HepG2 (cell line): Measurements from ENCODE around the gene MYL2. TPM values are rescaled to one million over a fixed set of nuclear protein-coding genes. Genes with fewer than 3 reads are reported as not detected.

Experiments used
- ATAC-seq: fragments of 200-7000 bp; cut with Tn5 transposase; 3 replicates; pipeline ENCODE4 v1.9.1; 2020; ENCODE audit warnings: mild to moderate bottlenecking, moderate library complexity
- BruUV-seq: library from RNA; stranded (reverse); fragments of 400-500 nt; replicated peaks from 2 replicates; lab custom pipeline; 2021; lab: Mats Ljungman, UMichigan
- CTCF ChIA-PET: fragments of 300-600 bp; formaldehyde crosslinking; extraction: SDS; loops from one replicate; lab custom pipeline; 2021; ENCODE audit warnings: low total read pairs, inconsistent platforms, low intra/inter-chr PET ratio; lab: Yijun Ruan, JAX
- POLR2A ChIA-PET: fragments of 350-600 bp; sonication (Branson Sonifier 250); formaldehyde crosslinking; loops from one replicate; lab custom pipeline; 2020; ENCODE audit warnings: antibody characterized with exemption, inconsistent platforms; lab: Yijun Ruan, JAX
- DNase-seq: peaks from one replicate; pipeline ENCODE4 v3.0.0-alpha.2; 2015; ENCODE audit warnings: low spot score
- FAIRE-seq: peaks from 3 replicates; lab custom pipeline; 2011; peaks lifted over from hg19 to GRCh38; lab: Jason Lieb, UNC
- H2AFZ ChIP-seq: one replicate; pipeline ENCODE4 v1.6.1; 2011; ENCODE audit warnings: low read length, inconsistent platforms
- H3K27ac ChIP-seq: fragments of 300-600 bp; 3 replicates; pipeline ENCODE4 v1.8.0; 2011; ENCODE audit warnings: mixed run types, mild to moderate bottlenecking, mixed read lengths, low read length, inconsistent platforms; ENCODE audit not compliant: insufficient read depth; ENCODE audit errors: extremely low read length
- H3K27me3 ChIP-seq, 2 experiments: fragments of 200-600 bp in 1 of 2; 2 replicates in 1 of 2; 3 replicates in 1 of 2; pipeline versions ENCODE4 v1.6.0 to v1.8.0; 2011; ENCODE audit warnings: low read length in 2 of 2, mild to moderate bottlenecking in 2 of 2, moderate library complexity in 2 of 2, inconsistent platforms in 1 of 2; ENCODE audit not compliant: insufficient read depth in 2 of 2, control insufficient read depth in 1 of 2
- H3K36me3 ChIP-seq, 2 experiments: fragments of 200-600 bp in 1 of 2; replicated peaks in 1 of 2; 2 replicates in 1 of 2; 3 replicates in 1 of 2; pipeline versions ENCODE4 v1.5.1 to v1.8.0; 2011; ENCODE audit warnings: low read length in 2 of 2, inconsistent platforms in 1 of 2; ENCODE audit not compliant: insufficient read depth in 2 of 2, control insufficient read depth in 1 of 2
- H3K4me1 ChIP-seq: 2 replicates; pipeline ENCODE4 v1.5.1; 2012; ENCODE audit warnings: low read length, inconsistent platforms; ENCODE audit not compliant: insufficient read depth
- H3K4me2 ChIP-seq: 2 replicates; pipeline ENCODE4 v1.6.0; 2011; ENCODE audit warnings: low read depth, low read length, inconsistent platforms
- H3K4me3 ChIP-seq, 3 experiments: fragments of 200-600 bp in 1 of 3; sonication (generic), shearing (Covaris generic) in 1 of 3; replicated peaks in 1 of 3; 2 replicates each; pipeline ENCODE4 v1.5.1; 2011 to 2016; ENCODE audit warnings: low read length in 3 of 3, inconsistent platforms in 2 of 3, low read depth in 2 of 3, mild to moderate bottlenecking in 2 of 3, control low read depth in 1 of 3, mixed read lengths in 1 of 3; ENCODE audit not compliant: insufficient read depth in 1 of 3
- H3K79me2 ChIP-seq: one replicate; pipeline ENCODE4 v1.6.1; 2011; ENCODE audit warnings: low read length, inconsistent platforms; ENCODE audit not compliant: insufficient read depth
- H3K9ac ChIP-seq: 2 replicates; pipeline ENCODE4 v1.6.0; 2011; ENCODE audit warnings: mild to moderate bottlenecking, low read depth, low read length, inconsistent platforms; ENCODE audit not compliant: insufficient read depth
- H3K9me3 ChIP-seq: 2 replicates; pipeline ENCODE4 v1.5.1; 2012; ENCODE audit warnings: mild to moderate bottlenecking, low read length
- H4K20me1 ChIP-seq: 2 replicates; pipeline ENCODE4 v1.6.0; 2011; ENCODE audit warnings: inconsistent platforms, mild to moderate bottlenecking, low read length, moderate library complexity; ENCODE audit not compliant: insufficient read depth
- BRD4 ChIP-seq: sonication (generic); formaldehyde crosslinking; IDR thresholded peaks from 2 replicates; pipeline ENCODE4 v1.4.0; 2020; ENCODE audit warnings: missing genetic modification reagents
- CC2D1A ChIP-seq: sonication (generic); formaldehyde crosslinking; IDR thresholded peaks from 2 replicates; pipeline ENCODE4 v1.8.1; 2023; ENCODE audit warnings: mild to moderate bottlenecking, missing genetic modification reagents
- ERF ChIP-seq: IDR thresholded peaks from 2 replicates; pipeline ENCODE4 v1.6.1; 2018; ENCODE audit warnings: missing biosample characterization, missing genetic modification reagents
- KLF13 ChIP-seq: sonication (generic); formaldehyde crosslinking; IDR thresholded peaks from 2 replicates; pipeline ENCODE4 v1.4.0; 2020; ENCODE audit warnings: mild to moderate bottlenecking, missing genetic modification reagents
- TOPORS ChIP-seq: sonication (generic); formaldehyde crosslinking; IDR thresholded peaks from 2 replicates; pipeline ENCODE4 v1.8.0; 2023; ENCODE audit warnings: mild to moderate bottlenecking, missing genetic modification reagents
- ZFX ChIP-seq: sonication (generic); formaldehyde crosslinking; IDR thresholded peaks from 2 replicates; pipeline ENCODE4 v1.4.0; 2020; ENCODE audit warnings: mild to moderate bottlenecking, low read depth, missing genetic modification reagents, moderate library complexity
- ZNF569 ChIP-seq: sonication (generic); formaldehyde crosslinking; IDR thresholded peaks from 2 replicates; pipeline ENCODE4 v1.5.0; 2020; ENCODE audit warnings: mild to moderate bottlenecking, missing genetic modification reagents, moderate library complexity, borderline replicate concordance
- WGBS: methylation state at CpG from one replicate; pipeline ENCODE4 v1.1.6; 2017; ENCODE audit warnings: low lambda C conversion rate; 5-methylcytosine and 5-hydroxymethylcytosine counted together
- in situ Hi-C: cut with HindIII; loops from 2 replicates; pipeline ENCODE4 v1.10.0; 2017; ENCODE audit warnings: low pct_unique_long_range_greater_than_20kb; ENCODE audit not compliant: extremely low pct_ligation_motif_present
- intact Hi-C: fragments of 100-400 bp; cut with micrococcal nuclease; formaldehyde crosslinking; loops from one replicate; pipeline ENCODE4 v1.10.0; 2022; ENCODE audit not compliant: unreplicated experiment
- polyA plus RNA-seq, 8 experiments: library from polyadenylated mRNA; depleted of rRNA in 3 of 8; stranded (reverse) in 7 of 8; unstranded in 1 of 8; fragments of >200 nt; fragmentation: Illumina TruSeq in 4 of 8; extraction: Trizol in 4 of 8; gene quantifications; 2 replicates each; pipeline versions ENCODE4 v1.2.1 to v1.2.3, GENCODE V29; 2011 to 2016; ENCODE audit warnings: low read depth in 4 of 8, missing spikeins in 1 of 8, mixed read lengths in 1 of 8; ENCODE audit not compliant: insufficient read depth in 1 of 8
- total RNA-seq, 5 experiments: library from RNA; depleted of rRNA; stranded (reverse); fragments of >200 nt; fragmentation: Illumina TruSeq; extraction: Trizol; gene quantifications; 2 replicates each; pipeline ENCODE4 v1.2.3, GENCODE V29; 2016; ENCODE audit warnings: low read depth in 1 of 5
- TF ChIP-seq, protein P1 (sequence below): sonication (generic); formaldehyde crosslinking; IDR thresholded peaks from 2 replicates; pipeline ENCODE4 v1.4.0; 2020; ENCODE audit warnings: missing genetic modification reagents, borderline replicate concordance
- TF ChIP-seq, protein P2 (sequence below): sonication (generic); formaldehyde crosslinking; IDR thresholded peaks from 2 replicates; pipeline ENCODE4 v1.4.0; 2020; ENCODE audit warnings: low read depth, mild to moderate bottlenecking, missing genetic modification reagents

MYL2 gene
- total and polyA plus RNA-seq, 2 of the 13 experiments (the other 11 are each of a cell fraction or from before 2014, with no cell fraction given), result not detected

DNA sequence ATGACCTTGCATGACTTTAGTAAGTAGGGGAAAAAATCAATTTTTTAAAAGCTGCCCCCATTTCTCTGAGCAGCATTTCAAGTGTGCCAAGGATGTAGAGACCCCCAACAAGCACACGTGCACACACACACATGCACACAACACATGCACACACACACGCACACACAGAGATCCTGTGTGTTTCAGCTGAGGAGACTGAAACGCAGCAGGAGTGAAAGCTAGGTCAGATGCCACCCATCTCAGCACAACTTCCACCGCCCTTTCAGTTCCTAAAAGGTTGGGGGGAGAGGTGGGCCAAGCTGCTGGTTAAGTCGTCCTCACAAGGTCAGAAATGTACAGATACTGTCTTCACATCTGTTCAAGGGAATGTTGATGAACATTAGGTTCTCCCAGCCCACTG lies 13.9 kb downstream of the MYL2 start:
- CTCF ChIA-PET, result no interaction called here
- no peak for ATAC-seq
- no peak for FAIRE-seq

More for the DNA sequence above, 13.9 kb downstream of the MYL2 start:
- Histone ChIP-seq H3K4me1 (no peaks in the 10 kb centered on the region), H3K27me3 (peaks cover 0 to 15% of the 10 kb centered on the region in 2 experiments; a peak in 2 of 5 replicates), H2AFZ (no peak overlapping the region), H4K20me1 (no peaks in the 10 kb centered on the region), H3K27ac (no peak overlapping the region), H3K4me3 (no peak overlapping the region), H3K79me2 (no peaks in the 10 kb centered on the region), H3K9ac (no peak overlapping the region), H3K9me3 (no peaks in the 10 kb centered on the region), H3K36me3 (no peaks in the 10 kb centered on the region), H3K4me2 (no peak overlapping the region)
- TF ChIP-seq CC2D1A (CRISPR knock-in tag), result no peak
- no peak for TF ChIP-seq ERF (CRISPR knock-in tag)
- no peak for TF ChIP-seq BRD4
- TF ChIP-seq, protein P1, sequence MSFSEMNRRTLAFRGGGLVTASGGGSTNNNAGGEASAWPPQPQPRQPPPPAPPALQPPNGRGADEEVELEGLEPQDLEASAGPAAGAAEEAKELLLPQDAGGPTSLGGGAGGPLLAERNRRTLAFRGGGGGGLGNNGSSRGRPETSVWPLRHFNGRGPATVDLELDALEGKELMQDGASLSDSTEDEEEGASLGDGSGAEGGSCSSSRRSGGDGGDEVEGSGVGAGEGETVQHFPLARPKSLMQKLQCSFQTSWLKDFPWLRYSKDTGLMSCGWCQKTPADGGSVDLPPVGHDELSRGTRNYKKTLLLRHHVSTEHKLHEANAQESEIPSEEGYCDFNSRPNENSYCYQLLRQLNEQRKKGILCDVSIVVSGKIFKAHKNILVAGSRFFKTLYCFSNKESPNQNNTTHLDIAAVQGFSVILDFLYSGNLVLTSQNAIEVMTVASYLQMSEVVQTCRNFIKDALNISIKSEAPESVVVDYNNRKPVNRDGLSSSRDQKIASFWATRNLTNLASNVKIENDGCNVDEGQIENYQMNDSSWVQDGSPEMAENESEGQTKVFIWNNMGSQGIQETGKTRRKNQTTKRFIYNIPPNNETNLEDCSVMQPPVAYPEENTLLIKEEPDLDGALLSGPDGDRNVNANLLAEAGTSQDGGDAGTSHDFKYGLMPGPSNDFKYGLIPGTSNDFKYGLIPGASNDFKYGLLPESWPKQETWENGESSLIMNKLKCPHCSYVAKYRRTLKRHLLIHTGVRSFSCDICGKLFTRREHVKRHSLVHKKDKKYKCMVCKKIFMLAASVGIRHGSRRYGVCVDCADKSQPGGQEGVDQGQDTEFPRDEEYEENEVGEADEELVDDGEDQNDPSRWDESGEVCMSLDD, result no peak
- no peak for TF ChIP-seq TOPORS (CRISPR knock-in tag)
- TF ChIP-seq KLF13, result no peak
- no peak for TF ChIP-seq ZFX (CRISPR knock-in tag)
- TF ChIP-seq, protein P2, sequence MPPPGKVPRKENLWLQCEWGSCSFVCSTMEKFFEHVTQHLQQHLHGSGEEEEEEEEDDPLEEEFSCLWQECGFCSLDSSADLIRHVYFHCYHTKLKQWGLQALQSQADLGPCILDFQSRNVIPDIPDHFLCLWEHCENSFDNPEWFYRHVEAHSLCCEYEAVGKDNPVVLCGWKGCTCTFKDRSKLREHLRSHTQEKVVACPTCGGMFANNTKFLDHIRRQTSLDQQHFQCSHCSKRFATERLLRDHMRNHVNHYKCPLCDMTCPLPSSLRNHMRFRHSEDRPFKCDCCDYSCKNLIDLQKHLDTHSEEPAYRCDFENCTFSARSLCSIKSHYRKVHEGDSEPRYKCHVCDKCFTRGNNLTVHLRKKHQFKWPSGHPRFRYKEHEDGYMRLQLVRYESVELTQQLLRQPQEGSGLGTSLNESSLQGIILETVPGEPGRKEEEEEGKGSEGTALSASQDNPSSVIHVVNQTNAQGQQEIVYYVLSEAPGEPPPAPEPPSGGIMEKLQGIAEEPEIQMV, result no peak
- no peak for TF ChIP-seq ZNF569 (CRISPR knock-in tag)
- intact Hi-C loops (no loop called here), in situ Hi-C loops (no loop called here)
- DNase-seq, result no peak
- BruUV-seq, result no TSS peak
- 9% methylated on average over 5 of the region's 5 CpGs for WGBS
- POLR2A ChIA-PET, result no interaction called here
